ENCODE measurements around the gene TNIP2.

TNIP2 gene, protein sequence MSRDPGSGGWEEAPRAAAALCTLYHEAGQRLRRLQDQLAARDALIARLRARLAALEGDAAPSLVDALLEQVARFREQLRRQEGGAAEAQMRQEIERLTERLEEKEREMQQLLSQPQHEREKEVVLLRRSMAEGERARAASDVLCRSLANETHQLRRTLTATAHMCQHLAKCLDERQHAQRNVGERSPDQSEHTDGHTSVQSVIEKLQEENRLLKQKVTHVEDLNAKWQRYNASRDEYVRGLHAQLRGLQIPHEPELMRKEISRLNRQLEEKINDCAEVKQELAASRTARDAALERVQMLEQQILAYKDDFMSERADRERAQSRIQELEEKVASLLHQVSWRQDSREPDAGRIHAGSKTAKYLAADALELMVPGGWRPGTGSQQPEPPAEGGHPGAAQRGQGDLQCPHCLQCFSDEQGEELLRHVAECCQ

GRCh38 chr4:2755821-2756690 lies at the start of gene TNIP2:
Gene TNIP2, minus strand, starts transcription at chr4:2756336. Its CDS starts 47 bp downstream, at chr4:2756289.
- peak; percentile 82 for DNase-seq

GRCh38 chr4:2804973-2805501 lies 48.9 kb upstream of the TNIP2 start:
- DNase-seq, result no peak

GRCh38 chr4:2804449-2804972 lies 48.4 kb upstream of the TNIP2 start:
- DNase-seq, result no peak

DNA sequence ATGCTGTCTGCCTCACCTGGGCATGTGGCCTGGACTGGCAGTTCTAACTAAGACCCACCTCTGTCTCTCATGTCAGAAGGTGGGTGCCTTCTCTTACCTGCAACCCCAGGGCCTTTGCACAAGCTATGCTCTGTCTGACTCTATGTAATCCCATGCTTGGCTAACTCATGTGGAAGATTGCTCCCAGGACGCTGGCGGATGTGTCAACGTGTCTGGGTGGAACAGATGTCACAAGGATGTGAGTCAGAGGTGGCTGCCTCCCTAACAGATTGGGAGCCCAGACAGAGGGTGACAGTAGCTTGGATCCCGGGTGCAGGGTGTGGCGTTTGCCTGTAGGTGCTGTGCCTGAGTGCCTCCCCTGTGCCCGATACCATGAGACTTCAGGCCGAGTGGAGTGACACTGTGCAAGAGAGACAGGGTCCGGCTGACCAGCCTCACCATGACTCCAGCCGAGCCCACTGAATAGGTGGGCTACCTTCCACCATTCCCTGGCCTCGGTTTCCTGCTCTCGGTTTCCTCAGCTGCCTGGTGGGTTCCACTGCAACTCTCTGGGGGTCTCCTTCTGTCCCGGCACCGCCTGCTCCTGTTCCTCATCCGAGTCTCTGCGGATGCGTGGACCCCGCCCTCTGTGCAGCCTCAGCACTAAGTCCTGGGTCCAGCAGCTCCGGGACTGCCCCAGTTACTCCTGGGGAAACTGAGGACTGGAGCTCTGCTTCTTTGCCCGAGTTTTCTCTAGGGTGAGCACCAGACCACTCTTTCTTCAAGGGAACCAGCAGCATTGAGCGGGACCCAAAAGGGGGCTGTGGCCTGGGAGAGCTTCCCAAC lies 47.7 kb upstream of the TNIP2 start:
- DNase-seq, result peak; percentile 99

GRCh38 chr4:2802618-2803531 lies 46.7 kb upstream of the TNIP2 start:
- no peak for DNase-seq

- peak; percentile 98 for DNase-seq
These were observed 44.8 kb upstream of the TNIP2 start for GRCh38 chr4:2800691-2801596.

- peak; percentile 49 for DNase-seq
These were observed 44.0 kb upstream of the TNIP2 start for GRCh38 chr4:2799971-2800690.

- DNase-seq, result peak; percentile 65
These were observed 43.2 kb upstream of the TNIP2 start for GRCh38 chr4:2799224-2799911.

DNA sequence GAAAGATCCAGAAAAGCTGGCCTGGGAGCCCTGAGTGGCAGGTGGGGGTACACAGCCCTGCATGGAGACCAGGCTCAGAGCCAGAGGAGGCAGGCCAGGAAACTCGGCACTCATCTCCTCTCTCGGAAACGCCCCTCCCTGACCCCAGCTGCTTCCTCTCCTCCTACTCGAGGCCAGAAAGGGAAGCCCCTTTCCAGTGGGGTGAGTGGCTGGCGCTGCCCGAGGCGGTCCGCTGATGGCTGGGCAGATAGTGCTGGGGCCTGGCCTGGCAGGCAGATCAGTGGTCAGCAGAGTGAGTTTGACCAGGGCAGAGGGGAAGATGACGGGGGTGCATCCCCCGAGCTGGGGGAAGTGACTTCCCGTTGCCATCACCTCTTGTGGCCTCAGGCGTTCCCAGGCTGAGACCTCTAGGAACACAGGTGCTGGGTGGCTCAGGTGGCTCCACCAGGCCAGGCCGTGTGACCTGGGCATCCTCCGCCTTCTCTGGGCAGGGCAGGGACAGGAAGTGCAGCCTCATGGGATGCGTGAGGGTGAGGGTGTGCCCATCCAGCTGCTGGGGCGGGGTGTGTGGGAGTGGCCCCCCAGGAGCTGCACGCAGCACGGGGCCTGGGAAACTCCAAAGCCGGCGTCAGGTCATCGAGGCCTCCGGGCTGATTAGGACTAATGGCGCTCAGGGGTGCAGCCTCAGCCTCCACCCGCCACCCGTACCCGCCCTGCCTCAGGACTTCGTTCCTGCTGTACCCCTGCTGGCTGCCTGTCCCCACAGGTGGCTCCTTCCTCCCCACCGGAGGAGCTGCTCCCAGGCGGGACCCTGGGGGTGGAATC lies 42.5 kb upstream of the TNIP2 start:
- peak; percentile 90 for DNase-seq

- no peak for DNase-seq
These were observed 41.6 kb upstream of the TNIP2 start for GRCh38 chr4:2797545-2798305.

GRCh38 chr4:2796849-2797544 lies 40.9 kb upstream of the TNIP2 start:
- DNase-seq, result no peak

- DNase-seq, result no peak
These were observed 40.0 kb upstream of the TNIP2 start for GRCh38 chr4:2795893-2796848.

DNA sequence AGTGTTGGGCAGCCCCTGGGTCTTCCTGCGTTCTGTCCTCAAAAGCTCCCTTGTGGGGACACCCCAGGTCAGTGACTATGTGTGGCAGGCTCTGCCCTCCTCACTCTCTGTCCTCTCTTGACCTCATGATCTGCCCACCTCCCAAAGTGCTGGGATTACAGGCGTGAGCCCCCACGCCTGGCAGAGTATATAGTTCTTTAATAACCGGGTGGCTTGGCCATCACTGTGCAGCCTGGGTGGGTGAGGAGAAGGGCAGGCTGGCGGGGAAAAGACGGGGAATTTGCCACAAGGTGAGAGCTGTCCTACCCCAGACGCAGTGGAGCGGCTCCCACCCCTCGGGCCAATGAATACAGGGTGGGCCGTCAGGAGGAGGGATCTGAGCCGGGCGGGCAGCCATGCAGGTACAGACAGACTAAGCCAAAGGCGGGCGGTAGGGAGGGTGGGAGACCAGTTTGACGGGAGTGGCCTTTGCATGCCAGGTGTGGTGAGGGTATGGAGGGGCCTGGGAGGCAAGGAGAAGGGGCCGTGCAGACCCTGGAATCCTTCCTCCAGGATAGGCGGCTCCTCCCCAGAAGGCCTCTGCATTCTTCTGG lies 39.3 kb upstream of the TNIP2 start:
- no peak for DNase-seq

DNA sequence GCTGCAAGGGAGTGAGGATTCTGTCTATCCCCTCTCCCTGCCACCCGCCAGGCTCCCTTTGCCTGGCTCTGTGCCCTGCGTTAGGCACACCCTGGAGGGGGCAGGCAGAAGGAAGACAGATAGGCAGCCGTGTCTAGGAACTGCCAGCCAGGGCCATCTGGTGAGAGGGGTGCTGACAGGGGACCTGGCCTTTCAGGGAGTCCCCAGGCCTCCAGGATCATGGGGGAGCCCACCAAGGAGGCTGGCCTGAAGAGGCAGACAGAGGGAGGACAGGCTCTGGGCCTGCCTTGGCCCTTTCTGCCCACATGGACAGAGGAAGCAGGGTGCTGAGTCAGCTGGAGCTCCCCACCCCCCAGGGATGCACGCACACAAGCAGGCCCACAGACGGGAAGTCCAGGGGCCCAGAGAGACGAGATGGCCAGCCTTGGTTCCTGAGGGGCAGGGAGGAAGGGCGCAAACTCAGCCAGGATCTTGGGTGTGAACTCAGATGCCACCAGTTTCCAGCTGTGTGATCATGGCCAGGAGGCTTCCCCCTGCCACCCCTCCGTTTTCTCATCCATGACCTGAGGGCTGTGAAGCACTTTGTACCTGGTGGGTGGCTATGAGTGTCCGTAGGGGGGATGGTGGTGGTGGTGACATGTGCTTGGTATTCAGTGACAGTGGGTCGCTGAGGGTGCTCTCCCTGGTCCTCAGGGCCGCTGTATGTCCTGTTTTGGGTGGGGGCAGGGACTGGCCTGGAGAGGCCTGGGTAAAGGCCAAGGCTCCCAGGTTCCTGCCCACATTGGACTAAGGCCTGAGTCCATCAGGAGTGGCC lies 38.6 kb upstream of the TNIP2 start:
- peak; percentile 76 for DNase-seq
